ENCODE data around the gene GPX4. TPM values are rescaled to one million over a fixed set of nuclear protein-coding genes. Genes with fewer than 3 reads are reported as not detected.

Gene GPX4
- total and polyA plus RNA-seq, 2 donors (not counting 3 experiments of a cell fraction or from before 2014, with no cell fraction given): 469 to 1,136 TPM

DNA sequence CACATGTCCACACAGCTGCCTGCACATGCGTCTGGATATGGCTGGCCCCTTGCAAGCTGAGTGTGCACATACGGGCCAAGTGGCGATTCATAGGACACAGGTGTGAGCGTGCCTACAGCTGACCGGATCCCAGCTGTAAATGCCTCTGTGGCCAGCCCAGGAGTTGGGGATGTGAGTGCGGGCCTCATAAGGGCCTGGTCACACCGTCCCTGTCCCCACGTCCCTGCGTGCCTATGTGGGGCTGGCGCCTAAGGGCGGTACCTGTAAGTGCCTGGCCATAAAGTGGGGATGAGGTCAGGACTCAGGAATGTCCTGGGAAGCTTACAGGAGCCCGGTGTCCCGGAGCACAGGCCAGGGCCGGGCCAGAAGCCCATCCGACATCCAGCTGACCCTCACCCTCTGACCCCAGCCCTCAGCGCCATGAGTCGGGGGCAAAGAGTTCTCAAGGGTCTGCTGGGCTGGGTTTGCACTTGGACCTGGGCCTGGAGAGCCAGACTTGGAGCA is 38.1 kb upstream of the GPX4 start:
- ChIA-PET CTCF (interaction anchor here (0.8 to 2.5 kb wide), 7 partner anchors 10 to 48 kb away, joined by 3 to 13 read pairs (median 8); partner anchors contain the start of genes ABCA7 and GPX4), POLR2A (no interaction called here)
- dilution Hi-C loops (cut with MboI; ENCODE audit: extremely low pct_ligation_motif_present, low sequenced_read_pairs): no loop called here
- BruUV-seq (replicated peaks): no TSS peak
- Histone ChIP-seq H4K20me1 (replicated peaks; ENCODE audit: control insufficient read depth, extremely low read depth, insufficient read depth, low read length) (no peaks in the 10 kb centered on the region), H3K9me3 (replicated peaks; ENCODE audit: control insufficient read depth, insufficient read depth, low read length) (no peaks in the 10 kb centered on the region), H3K9me1 (replicated peaks; ENCODE audit: control insufficient read depth, extremely low read depth, insufficient read depth, low read length) (no peaks in the 10 kb centered on the region), H3K9ac (replicated peaks; ENCODE audit: extremely low read depth, insufficient read depth, low read length) (no peak overlapping the region), H3K27ac (ENCODE audit: insufficient read depth, low read depth, low read length) (no peak overlapping the region), H3K27me3 (ENCODE audit: control insufficient read depth in 2 of 2, insufficient read depth in 2 of 2, low read length in 2 of 2) (no peaks in the 10 kb centered on the region), H3K4me1 (ENCODE audit: control insufficient read depth, extremely low read depth, insufficient read depth, low read length) (peaks cover 31% of the 10 kb centered on the region), H3K4me2 (ENCODE audit: insufficient read depth, low read length) (no peak overlapping the region), H3K79me2 (ENCODE audit: control insufficient read depth, insufficient read depth, low read length) (no peaks in the 10 kb centered on the region), H3K36me3 (ENCODE audit: control insufficient read depth in 2 of 2, extremely low read depth in 1 of 2, insufficient read depth in 2 of 2, low read length in 2 of 2) (no peaks in the 10 kb centered on the region), H2AFZ (ENCODE audit: low read depth, low read length) (no peak overlapping the region), H3K4me3 (replicated peaks in 1 of 3; ENCODE audit: insufficient read depth in 1 of 3, low read depth in 1 of 3, low read length in 3 of 3) (no peak overlapping the region)
- DNase-seq (ENCODE audit: low read depth, low spot score) (no peak), FAIRE-seq (no peak)
- TF ChIP-seq GATA2 (IDR thresholded peaks at IDR 0.05; ENCODE audit: insufficient read depth, insufficient read length, low read depth, low read length) (no peak), JUN (IDR thresholded peaks at IDR 0.05; ENCODE audit: borderline replicate concordance, insufficient read depth, insufficient read length, low read depth) (no peak), FOS (IDR thresholded peaks at IDR 0.05; ENCODE audit: borderline replicate concordance, insufficient read depth, low read length) (no peak), MYC (IDR thresholded peaks at IDR 0.05; ENCODE audit: low read depth, low read length) (no peak), POLR2A (IDR thresholded peaks at IDR 0.05; ENCODE audit: low read depth, low read length) (no peak), POLR2AphosphoS5 (IDR thresholded peaks at IDR 0.05; ENCODE audit: insufficient read depth, low read depth, low read length) (no peak)
- intact Hi-C loops (cut with micrococcal nuclease): loop anchor here (2.0 kb wide), 1 partner anchor 29 kb away; the partner anchor contains the start of gene POLR2E

DNA sequence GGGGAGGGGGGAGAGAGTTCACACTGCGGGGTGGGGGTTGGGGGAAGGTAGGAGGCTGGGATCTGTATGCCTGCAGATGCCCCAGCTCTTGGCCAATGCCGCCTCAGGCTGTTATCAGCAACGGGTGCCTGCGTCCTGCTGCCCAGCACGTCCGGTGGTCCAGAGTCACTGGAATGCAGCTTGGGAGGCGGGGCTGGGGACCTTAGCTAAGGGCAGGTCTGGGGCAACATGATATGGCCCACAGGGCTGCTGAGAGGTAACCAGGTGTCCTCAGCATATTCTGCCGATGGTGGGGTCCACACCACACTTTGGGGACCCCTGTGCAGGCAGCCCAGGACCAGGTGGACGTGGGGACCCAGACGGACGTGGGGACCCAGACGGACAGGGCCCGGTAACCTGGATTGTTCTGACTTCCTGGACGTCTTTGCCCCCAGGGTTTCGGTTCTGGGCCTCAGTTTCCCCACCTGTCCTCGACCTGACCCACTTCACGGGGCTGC is 37.5 kb upstream of the GPX4 start:
- FAIRE-seq (no peak), DNase-seq (ENCODE audit: low read depth, low spot score) (no peak)
- Histone ChIP-seq H3K27ac (ENCODE audit: insufficient read depth, low read depth, low read length) (no peak overlapping the region), H3K4me1 (ENCODE audit: control insufficient read depth, extremely low read depth, insufficient read depth, low read length) (peaks cover 35% of the 10 kb centered on the region), H2AFZ (ENCODE audit: low read depth, low read length) (no peak overlapping the region), H3K4me3 (replicated peaks in 1 of 3; ENCODE audit: insufficient read depth in 1 of 3, low read depth in 1 of 3, low read length in 3 of 3) (no peak overlapping the region), H3K9ac (replicated peaks; ENCODE audit: extremely low read depth, insufficient read depth, low read length) (no peak overlapping the region), H3K9me1 (replicated peaks; ENCODE audit: control insufficient read depth, extremely low read depth, insufficient read depth, low read length) (no peaks in the 10 kb centered on the region), H4K20me1 (replicated peaks; ENCODE audit: control insufficient read depth, extremely low read depth, insufficient read depth, low read length) (no peaks in the 10 kb centered on the region), H3K4me2 (ENCODE audit: insufficient read depth, low read length) (no peak overlapping the region), H3K79me2 (ENCODE audit: control insufficient read depth, insufficient read depth, low read length) (no peaks in the 10 kb centered on the region), H3K9me3 (replicated peaks; ENCODE audit: control insufficient read depth, insufficient read depth, low read length) (no peaks in the 10 kb centered on the region), H3K36me3 (ENCODE audit: control insufficient read depth in 2 of 2, extremely low read depth in 1 of 2, insufficient read depth in 2 of 2, low read length in 2 of 2) (no peaks in the 10 kb centered on the region), H3K27me3 (ENCODE audit: control insufficient read depth in 2 of 2, insufficient read depth in 2 of 2, low read length in 2 of 2) (no peaks in the 10 kb centered on the region)
- no TSS peak for BruUV-seq (replicated peaks)
- dilution Hi-C loops (cut with MboI; ENCODE audit: extremely low pct_ligation_motif_present, low sequenced_read_pairs): no loop called here
- TF ChIP-seq, protein P1, sequence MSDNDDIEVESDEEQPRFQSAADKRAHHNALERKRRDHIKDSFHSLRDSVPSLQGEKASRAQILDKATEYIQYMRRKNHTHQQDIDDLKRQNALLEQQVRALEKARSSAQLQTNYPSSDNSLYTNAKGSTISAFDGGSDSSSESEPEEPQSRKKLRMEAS (IDR thresholded peaks at IDR 0.05; ENCODE audit: insufficient read depth, insufficient read length): no peak
- TF ChIP-seq FOS (IDR thresholded peaks at IDR 0.05; ENCODE audit: borderline replicate concordance, insufficient read depth, low read length): no peak
- no peak for TF ChIP-seq MYC (IDR thresholded peaks at IDR 0.05; ENCODE audit: low read depth, low read length)
- TF ChIP-seq JUN (IDR thresholded peaks at IDR 0.05; ENCODE audit: borderline replicate concordance, insufficient read depth, insufficient read length, low read depth): no peak
- TF ChIP-seq POLR2A (IDR thresholded peaks at IDR 0.05; ENCODE audit: low read depth, low read length): no peak
- intact Hi-C loops (cut with micrococcal nuclease): loop anchor here (2.0 kb wide), 1 partner anchor 29 kb away; the partner anchor contains the start of gene POLR2E
- POLR2A ChIA-PET: interaction anchor here (1.1 kb wide), 1 partner anchor 40 kb away, joined by 3 read pairs; the partner anchor contains the start of gene CNN2
- CTCF ChIA-PET: interaction anchor here (1.6 to 2.5 kb wide), 3 partner anchors 14 to 47 kb away, joined by 4 to 10 read pairs (median 7); partner anchors contain the start of gene ABCA7

All from endothelial cell of umbilical vein (primary cell).